SIG-M5 (cell line): ENCODE results near the gene SMS.

Source experiments
- DNase-seq: peaks from one replicate; lab custom pipeline; 2025; lab: John Stamatoyannopoulos, UW

Gene SMS

GRCh38 chrX:22037911-22038537, 97.5 kb downstream of the SMS start:
- DNase-seq, result no peak

GRCh38 chrX:22039541-22039940, 99.0 kb downstream of the SMS start:
- DNase-seq, result no peak

- no peak for DNase-seq
These were observed 99.7 kb downstream of the SMS start for GRCh38 chrX:22040184-22040583.

GRCh38 chrX:22041907-22042530, 101.5 kb downstream of the SMS start:
- DNase-seq, result no peak

GRCh38 chrX:22043872-22044271, 103.4 kb downstream of the SMS start:
- DNase-seq, result no peak
